Kidney glomerular epithelial cell (primary cell): Measurements from ENCODE around the gene DMGDH.
A peak's percentile ranks its signal among the peaks of the same experiment; 100 is the strongest.

Experiments
- DNase-seq: peaks from one replicate; lab custom pipeline; 2025; lab: John Stamatoyannopoulos, UW

Gene DMGDH

DNA sequence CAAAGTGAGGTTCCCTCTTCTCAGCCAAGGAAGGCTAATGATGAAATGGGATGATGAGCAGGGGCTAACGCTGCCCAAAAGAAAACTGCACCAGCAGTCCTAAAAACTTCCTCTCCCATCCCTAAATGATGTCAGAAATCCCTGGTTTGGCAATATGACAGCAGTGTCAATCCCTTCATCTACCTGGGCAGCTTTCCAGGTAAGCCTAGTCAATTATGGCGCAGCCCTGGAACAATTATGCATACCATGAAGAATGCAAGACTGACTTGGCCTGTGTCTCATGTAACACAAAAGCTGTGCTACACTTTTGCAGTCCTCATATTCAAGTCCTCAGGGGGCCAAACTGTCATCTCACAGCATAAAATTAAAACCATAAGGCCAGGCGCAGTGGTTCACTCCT, 7.0 kb downstream of the DMGDH start:
- no peak for DNase-seq

DNA sequence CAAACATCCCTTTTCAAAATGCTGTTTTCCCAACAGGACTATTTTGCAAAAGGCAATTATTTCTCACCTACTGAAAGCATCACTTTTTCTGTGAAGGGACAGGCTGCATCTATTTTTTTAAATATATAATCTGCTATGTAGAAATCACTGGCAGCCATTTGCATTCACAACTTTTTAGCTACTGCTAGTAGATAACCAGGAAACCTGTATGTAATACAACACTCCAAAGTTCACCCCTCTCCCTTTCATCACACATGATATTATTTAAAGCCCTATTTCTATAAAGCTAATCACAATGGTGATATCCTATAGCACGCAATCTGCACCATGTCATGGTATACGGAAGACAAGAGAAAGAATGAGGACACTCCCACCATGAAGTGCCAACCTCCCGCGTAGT, 9.8 kb downstream of the DMGDH start:
- DNase-seq: no peak

DNA sequence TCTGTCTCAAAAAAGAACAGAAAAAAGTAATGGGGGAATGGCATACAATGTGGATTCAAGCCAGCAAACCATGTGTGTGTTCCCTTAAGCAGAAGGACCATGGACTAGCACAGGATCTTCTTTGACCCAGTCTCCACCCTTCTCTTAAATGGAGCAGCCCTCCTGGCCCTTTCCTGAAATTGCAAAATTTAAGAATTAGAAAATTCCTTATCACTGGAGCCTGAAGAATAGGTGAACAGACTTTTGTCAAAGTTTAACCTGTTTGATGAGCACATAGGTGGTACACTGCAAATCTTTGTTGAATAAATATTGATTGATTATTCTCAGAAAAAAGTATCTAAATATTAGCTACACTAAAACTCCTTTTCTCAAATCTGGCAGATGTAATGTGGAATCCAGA, 12.6 kb downstream of the DMGDH start:
- DNase-seq: no peak

DNA sequence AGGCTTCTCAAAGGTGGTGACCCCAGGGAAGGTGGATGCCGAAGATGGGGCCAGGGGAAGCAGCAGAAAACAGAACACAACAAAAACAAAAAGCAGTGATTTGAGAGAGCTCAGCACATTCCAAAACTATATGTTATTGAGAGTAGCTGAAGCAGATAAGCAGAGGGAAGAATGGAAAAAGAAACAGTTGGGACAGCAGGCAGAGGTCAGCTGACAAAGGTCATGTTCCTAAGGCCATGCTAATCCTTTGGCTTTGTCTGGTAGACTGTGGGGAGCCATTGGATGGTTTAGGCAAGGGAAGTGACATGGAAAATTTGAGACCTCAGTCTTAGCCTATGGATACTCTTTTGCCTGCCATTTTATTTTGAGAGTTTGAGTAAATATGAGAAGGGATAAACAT, 14.5 kb downstream of the DMGDH start:
- DNase-seq: no peak

DNA sequence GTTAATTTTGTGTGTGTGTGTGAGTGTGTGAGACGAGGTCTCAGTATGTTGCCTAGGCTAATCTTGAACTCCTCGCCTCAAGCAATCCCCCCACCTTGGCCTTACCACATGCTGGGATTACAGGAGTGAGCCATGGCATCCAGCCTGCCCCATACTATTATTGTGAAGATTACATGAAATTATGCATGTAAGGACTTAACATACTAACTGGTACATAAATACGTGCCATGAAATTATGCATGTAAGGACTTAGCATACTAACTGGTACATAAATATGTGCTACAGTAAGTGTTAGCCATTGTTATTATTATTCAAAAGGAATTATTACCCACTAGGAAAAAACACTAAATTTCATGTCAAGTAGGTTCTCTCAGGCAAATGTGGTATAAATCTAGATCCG, 16.2 kb downstream of the DMGDH start:
- no peak for DNase-seq

DNA sequence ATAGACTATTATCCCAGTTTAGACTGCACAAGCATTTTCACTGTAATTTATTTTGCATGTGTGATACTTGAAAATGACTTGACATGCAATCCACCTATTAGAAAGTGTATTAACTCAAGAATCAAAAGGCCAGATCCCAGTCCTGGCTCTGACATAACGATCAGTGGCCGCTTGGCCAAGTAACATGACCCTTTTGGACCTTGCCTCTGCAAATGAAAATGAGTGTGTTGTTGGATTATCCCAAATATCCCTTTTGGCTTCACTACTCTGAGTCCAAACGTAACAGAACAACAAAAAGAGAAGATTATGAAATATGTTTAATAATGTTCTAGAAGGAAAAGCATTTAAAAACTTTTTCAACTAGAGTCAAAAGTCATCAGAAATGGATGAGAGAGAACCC, 19.0 kb downstream of the DMGDH start:
- DNase-seq: no peak

DNA sequence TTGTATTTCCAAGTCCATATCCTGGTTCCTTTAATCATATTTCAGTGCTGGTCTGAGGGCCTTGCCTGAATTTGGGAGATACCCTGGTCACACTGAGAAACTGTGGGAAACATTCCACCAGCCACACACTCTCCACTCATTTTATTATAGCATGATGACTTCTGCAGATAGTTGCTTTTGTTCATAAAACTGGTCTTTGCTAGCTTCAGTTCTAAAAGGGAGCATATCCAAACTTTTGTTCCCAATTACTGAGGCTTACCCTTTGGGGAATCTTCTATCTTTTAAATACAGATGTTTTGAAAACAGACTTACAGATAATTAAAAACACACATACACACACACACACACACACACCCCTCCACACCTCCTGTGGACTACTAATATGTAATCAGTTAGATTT, 21.0 kb downstream of the DMGDH start:
- DNase-seq: no peak

DNA sequence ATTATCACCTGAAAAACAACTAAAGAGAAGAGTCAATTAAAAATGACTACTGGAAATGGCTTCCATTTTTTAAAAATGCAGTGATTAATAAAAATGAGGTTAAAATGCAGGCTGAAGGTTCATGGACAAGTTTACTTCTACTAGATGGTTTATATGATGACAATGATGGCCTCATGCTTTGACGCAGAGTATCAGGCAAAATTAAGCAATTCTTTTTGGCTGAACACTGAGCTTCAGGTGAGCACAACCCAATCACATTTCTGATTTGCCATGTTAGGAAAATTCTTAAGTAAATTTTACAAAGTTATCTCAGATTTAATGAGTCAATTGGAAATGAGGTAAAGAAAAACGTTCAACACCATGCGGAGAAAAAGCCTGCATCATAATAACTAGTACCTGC, 22.3 kb downstream of the DMGDH start:
- no peak for DNase-seq

DNA sequence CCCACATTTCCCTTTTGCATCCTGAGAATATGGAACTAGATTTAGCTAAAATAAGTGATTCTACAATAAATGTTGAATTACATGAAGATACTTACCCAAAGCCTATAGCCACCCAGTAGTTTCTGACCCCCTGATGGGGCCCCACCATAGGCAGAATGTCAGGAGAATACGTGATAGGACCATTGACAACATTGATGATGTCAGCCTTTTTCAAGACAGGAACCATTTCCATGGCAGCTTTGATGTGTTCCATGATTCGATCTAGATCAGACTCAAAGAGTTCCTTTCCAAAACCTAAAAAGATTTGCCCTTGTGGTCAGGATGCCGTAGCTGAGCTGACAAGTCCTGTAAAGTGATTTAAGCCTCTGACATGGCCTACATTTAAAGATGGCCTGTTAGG, 27.3 kb downstream of the DMGDH start:
- no peak for DNase-seq

DNA sequence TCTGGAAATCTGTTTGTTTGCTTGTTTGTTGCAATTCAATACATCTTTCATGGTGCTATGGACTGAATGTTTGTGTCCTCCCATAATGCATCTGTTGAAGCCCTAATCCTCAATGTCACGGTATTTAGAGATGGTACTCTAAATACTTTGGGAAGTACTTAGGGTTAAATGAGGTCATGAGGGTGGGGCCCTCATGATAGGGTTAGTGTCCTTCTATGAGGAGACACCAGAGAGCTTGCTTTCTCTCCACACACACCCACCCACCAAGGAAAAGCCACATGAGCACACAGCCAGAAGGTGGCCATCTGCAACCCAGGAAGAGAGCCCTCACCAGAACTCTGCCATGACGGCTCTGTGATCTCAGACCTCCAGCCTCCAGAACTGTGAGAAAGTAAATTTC, 32.7 kb downstream of the DMGDH start:
- no peak for DNase-seq

DNA sequence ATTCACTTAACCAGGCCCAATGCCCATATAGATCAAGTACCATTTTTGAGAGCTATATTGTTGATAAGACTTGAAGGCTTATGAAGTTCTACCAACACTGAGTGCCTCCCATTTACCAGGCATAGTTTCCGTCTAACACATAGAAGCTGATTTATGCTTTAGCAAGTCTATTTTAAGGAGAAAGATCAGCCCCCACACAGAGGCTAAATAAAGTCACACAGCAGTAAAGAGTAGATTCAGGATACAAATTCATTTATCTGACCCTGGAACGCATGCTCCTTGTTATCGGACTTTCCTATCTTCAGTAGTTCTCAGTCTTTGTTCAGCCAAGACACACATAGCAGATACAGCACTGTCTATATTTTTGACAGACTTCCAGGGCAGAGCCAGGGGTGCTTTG, 34.2 kb downstream of the DMGDH start:
- DNase-seq: no peak

DNA sequence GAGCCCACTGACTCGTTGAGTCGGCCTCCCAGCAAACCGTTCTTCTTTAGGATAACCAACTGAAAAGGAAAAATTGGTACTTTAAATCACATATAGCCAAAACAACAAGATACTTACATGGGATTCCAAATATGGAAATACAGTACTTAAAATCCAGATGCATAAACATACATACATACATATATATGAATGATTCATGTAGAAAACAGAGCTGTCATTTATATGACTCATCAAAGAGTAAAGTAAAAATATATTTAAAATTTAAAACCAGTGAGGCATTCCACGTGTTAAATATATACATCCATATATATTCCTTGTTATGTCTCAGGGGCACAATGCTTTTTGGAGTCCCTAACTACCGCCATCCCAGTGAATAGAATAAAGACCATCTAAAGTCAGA, 36.7 kb downstream of the DMGDH start:
- DNase-seq: no peak

DNA sequence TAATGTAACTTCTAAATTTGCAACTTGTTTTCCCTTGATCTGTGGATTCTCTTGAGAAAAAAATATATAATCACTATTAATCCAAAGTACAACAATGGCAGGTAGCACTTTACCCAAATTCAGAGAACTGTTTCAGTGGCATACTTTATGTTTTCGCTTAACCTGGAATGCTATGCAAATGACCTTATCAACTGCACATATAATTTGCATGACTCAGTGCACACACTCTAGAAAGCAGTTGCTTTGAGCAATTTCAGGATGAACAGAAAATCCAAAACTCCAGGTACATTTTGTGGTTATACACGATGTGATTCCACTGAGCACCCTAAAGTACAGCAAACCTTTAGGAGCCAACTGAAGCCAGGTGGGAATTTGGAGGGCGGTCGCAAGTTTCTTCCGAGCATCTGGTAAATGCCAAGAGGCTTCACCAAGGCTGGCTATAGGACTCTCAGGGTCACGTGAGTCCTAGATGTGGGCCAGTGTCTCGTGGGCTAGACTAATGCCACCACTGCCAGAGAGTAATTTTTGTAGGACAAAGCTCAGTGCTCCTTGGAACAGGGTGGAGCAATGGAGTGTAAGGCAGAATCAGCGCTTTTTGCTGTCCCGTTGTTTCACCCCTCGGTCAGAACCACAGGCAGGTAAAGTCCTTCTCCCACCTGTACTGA, 37.3 kb downstream of the DMGDH start:
- DNase-seq: no peak

DNA sequence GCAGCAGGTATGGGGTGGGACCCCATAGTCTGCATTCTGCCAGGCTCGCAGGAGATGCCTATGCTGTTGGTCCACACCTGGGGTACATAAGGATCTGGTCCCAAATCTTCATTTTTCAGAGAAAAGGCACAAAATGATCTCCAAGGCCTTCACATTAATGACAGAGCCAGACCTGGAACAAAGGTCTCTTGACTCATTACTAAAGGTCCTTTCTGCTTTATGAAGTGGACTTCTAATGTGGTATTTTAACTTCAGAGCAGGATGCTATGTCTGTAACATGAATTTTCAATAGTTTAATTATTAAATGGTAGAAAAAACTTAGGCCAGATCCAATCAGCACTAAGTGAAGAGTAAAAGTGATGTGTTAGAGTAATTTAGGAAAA, 38.0 kb downstream of the DMGDH start:
- no peak for DNase-seq

DNA sequence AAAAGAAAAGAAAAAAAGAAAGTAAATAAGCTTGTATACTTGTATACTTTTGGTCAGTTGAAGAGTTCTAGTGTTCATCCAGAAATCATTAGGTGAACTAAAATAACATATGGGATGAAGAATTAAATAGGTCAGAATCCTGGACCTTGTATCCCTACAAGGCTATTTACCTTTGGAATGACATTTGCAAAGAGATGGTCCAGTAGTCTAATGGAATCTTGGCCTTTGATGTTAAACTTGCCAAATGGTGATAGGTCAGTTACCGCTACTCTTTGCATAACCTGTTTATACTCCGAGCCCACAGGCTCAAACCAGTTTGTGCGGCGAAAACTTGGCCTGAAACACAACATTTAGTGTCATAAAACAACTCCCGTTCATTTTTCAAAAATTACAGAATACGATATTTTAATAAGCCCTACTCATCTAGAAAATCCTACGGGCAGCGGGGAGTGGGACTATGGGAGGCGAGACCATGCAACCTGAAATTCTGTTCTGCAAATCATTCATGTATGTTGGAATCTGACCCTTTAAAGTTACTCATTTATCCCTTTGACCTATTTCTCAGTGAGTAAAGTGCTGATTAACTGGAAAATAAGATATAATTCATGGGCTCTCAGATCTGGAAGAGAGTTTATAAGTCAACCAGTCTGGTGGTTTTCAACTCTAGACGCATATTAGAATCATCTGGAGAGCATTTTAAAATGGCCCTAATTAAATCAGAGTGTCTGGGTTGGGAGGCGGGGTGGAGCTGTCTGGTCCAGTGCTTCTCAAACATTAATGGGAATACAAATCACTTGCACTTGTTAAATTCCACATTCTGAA, 38.6 kb downstream of the DMGDH start:
- DNase-seq: peak; percentile 94

DNA sequence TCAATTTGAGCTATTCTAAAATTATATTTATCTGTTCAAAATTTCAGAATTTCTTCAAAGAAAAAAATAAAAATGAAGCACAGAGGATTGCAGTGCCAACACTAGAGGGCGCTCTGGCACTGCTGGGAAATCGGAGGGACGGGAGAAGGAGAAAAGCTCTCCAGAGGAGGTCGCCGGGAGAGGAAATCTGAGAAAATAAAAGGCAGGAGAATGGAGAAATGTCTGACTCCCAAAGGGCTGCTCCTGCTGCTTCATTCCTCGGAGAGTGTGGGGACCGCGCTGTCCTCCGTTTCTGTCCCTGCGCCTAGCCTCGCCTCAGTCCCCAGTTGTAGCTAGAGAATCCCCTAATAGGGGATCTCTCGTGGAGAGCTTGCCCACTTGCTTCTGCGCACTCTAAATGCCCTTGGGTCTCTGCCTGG, 44.4 kb downstream of the DMGDH start:
- DNase-seq: peak; percentile 69

DNA sequence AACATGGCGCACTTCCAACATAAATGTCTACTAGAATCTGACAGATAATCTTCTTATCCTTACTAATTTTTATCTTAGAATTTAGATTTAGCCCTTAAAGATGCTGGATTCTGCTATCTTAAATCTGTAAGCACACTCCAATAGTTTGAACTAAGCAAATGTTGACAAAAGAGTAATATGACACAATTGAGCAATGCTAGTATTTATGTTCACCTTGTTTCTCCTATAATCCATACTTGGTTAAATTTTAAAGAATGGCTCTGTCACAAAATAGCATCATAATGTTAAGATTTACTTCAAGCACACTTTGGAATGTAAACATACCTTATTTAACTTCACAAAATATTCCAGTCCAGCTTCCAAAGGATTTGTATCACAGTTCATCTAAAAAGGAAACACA, 45.5 kb downstream of the DMGDH start:
- DNase-seq: no peak

DNA sequence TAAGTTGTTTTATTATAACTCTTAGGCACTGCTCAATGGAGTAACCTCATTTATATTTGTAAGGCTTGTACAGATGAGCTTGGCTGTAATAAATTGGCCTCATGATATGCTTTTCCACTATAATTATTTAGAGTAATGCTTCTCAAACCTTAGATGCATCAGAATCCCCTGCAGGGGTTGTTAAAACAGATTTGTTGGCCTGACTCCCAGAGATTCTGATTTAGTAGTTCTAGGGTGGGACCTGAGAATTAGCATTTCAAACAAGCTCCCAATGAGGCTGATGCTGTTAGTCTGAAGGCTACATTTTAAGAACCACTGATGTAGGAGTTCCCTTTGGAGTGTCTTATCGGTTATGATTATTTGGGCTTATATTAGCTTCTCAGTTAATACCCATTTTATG, 46.1 kb downstream of the DMGDH start:
- no peak for DNase-seq

DNA sequence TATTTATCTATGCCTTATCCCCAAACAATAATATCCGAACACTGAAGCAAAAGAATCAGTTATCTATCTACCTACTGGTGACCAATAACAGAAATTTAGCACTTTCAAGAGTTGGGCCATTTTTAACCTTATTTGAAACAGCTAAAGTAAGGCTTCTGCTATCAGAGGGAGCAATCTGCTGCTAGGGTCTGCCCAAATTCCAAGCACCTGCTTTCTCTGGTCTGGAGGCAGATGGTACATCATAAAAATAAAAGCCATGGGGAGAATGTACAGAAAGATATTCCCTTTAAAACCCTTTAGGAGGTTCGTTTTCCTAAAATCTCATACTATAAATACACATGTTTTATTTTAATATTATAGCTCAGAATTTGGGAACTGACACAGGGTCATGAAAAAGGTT, 46.7 kb downstream of the DMGDH start:
- DNase-seq: no peak

DNA sequence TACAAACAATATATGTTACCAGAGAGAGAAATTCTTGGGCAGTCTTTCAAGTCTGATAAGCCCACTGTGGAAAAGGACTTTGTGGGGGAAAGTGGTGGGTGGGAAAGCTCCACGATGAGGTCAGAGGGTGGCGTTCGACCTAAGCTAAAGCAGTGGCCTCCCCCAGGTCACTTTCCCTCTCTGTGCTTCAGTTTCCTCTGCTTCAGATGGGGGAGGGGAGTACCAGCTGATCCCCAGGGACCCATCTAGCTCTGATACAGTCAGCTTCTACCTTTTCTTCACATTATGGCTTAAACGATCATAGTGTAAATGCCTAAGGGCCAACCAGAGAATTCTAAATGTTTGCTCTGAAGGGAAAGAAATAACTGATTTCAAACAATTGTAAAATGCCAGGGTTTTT, 47.7 kb downstream of the DMGDH start:
- DNase-seq: no peak

DNA sequence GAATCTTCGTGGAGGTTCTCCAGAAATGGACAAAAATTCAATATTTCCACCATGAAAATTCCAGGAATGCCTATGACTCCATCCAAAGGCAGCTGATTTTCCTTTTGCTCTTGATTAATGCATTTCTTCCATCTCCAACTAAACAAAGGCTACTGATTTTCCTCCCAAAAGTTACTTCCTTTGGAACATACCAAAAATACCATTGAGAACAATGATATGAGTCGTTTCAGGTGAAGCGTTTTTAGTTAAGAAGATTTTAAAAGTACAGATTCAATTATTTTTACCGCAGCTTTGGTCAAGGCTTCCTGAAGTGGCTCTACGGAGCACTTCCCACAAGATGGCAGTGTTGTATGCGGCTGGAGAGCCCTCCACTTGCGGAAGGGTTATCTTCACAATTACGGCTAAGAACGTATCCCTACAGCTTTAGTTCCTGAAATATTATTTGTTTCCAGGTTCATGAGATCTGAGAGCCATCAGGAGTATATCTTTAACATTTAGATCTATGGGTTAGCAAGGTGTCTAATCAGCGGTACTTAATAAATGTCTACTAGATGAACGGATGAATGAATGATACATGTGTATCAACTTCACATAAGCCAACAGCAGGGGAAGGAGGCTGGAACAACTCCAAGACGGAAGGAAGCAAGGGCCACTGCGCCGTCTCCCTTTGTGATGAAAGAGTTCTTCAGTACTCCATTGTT, 48.5 kb downstream of the DMGDH start:
- peak; percentile 88 for DNase-seq

DNA sequence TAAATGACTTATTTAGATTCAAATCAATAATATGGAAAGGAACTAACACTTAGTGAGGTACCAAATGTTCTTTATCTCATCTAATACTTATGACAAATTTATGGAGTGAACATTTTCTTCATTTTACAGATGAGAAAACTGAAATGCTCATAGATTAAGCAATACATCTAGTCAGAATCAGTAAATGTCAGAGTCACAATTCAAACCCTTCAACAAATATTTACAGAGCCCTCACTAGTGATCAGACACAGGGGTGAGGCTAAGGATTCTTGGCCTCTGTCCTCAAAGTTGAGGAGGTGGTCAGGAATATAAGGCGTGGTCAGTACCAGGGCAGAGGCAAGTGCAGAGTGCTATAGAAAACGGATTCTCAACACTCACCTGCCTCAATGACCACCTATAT, 54.8 kb downstream of the DMGDH start:
- no peak for DNase-seq

DNA sequence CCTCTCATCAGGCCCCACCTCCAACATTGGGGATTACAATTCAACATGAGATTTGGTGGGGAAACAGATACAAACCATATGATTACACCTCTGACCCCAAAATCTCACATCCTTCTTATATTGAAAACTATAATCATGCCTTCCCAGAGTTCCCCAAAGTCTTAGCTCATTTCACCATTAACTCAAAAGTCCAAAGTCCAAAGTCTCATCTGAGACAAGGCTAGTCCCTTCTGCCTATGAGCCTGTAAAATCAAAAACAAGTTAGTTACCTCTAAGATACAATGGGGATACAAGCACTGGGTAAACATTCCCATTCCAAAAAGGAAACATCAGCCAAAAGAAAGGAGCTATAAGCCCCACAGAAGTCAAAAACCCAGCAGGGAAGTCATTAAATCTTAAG, 57.6 kb downstream of the DMGDH start:
- DNase-seq: no peak
